Liver (tissue), 3 donors: Measurements from ENCODE around the gene BSND.

Source experiments
- CTCF ChIP-seq: fragments of 150-350 bp; IDR thresholded peaks from 2 replicates; pipeline ENCODE4 v1.5.1; 2017; ENCODE audit warnings: improper control_type of control experiment, low read depth, low read length; ENCODE audit not compliant: missing input control
- RAD21 ChIP-seq, 2 donors: IDR thresholded peaks; 2 replicates each; pipeline ENCODE4 v1.6.1; 2016; ENCODE audit warnings: antibody characterized with exemption in 2 of 2, mild to moderate bottlenecking in 2 of 2
- RXRA ChIP-seq, 2 donors: IDR thresholded peaks; 2 replicates each; pipeline ENCODE4 v1.6.1; 2017 to 2018; ENCODE audit warnings: antibody characterized with exemption in 2 of 2, mild to moderate bottlenecking in 1 of 2
- TF ChIP-seq, protein P1 (sequence below): IDR thresholded peaks from 2 replicates; pipeline ENCODE4 v1.6.1; 2016; ENCODE audit warnings: antibody characterized with exemption
- donor health status: healthy.
- donor health status: healthy.

DNA sequence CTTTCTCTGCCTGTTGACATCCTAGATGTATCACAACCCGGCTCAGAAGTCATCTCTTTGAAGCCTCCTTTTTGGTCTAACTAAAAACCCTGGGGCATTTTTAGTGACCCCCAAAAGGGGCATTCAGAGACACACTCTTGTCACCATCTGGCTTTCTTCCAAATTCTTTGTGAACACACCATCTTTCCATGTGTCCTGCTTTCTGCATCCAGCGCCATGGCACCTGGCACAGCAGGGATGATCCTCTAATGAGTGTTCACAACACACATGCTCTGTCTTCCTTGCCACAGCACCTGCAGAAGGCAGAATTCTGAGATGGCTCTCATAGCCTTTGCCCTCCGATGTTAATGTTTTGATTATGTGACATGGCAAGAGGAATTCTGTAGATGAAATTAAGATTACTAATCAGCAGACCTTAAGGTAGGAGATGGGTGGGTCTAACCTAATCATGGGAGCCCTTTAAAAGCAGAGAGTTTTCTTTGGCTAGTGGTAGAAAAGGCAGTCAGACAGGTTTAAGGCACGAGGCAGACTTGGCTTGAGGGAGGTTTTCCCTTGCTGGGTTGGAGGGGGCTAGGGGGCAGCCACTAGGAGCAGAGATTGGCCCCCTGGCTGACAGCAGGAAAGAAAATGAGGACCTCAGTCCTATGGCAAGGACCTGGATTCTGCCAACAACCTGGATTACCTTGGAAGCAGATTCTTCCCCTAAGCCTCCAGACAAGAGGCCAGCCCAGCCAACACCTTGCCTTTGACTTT lies 23.2 kb upstream of the BSND start:
- TF ChIP-seq, protein P1, sequence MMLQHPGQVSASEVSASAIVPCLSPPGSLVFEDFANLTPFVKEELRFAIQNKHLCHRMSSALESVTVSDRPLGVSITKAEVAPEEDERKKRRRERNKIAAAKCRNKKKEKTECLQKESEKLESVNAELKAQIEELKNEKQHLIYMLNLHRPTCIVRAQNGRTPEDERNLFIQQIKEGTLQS: no peak
- TF ChIP-seq CTCF (no peak), RXRA (IDR thresholded peaks at IDR 0.05) (no peak), RAD21 (IDR thresholded peaks at IDR 0.05) (no peak)
